HG02759 (cell line): ENCODE measurements around the gene ZNF782.
"Not testable (repeated sequence)": the region's sequence is repeated elsewhere in the genome, so short reads cannot be mapped to it uniquely, and the experiment has no call there.

Experiments used
- ATAC-seq: cut with Tn5 transposase; IDR thresholded peaks from one replicate; pipeline ENCODE4 v1.9.1; 2021; ENCODE audit warnings: mild to moderate bottlenecking, moderate library complexity; ENCODE audit not compliant: unreplicated experiment

The ZNF782 gene

DNA sequence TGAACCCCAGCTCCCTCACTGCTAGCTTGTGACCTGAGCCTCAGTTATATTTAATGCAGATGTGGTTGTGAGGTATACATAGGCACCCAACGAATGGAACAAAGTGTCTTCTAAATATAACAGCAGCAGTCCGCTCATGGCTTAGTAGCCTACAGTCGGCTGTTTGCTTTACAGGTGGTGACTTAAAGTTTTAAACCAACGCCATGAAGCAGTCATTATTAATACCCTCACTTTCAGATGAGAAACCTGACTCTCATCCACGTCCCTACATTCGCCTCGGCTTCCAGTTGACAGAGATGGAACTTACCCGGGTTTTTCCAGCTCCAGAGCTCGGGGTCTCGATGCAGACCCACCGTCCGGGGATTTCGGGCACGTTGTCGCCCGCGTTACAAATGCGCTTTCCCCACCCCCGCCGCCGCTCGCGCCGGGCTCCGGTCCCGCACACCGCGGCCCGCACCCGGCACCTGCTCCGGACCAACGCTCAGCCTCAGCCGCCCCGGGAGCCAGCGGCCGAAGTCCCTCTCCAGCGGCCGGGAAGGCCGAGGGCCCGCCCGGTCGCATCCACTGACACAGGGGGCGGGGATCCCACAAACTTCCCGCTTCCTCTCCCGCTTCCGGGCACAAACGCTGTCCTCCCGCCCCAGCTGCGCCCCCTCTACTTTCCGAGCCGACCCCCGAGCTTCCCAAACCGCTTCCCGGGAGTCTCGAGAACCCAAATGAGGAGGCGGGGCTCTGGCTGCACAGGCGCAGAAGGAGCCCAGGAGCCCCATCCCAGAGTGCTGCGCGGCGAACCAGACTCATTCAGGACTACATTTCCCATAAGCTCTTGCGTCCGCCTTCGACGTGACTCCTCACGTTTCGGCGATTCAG is at the start of gene ZNF782:
Gene ZNF782 (minus strand): TSS at position 734 of the 870 bp plus-strand sequence. CDS start 2,553 bp downstream, outside the sequence.
- ATAC-seq, result peak; percentile 91

DNA sequence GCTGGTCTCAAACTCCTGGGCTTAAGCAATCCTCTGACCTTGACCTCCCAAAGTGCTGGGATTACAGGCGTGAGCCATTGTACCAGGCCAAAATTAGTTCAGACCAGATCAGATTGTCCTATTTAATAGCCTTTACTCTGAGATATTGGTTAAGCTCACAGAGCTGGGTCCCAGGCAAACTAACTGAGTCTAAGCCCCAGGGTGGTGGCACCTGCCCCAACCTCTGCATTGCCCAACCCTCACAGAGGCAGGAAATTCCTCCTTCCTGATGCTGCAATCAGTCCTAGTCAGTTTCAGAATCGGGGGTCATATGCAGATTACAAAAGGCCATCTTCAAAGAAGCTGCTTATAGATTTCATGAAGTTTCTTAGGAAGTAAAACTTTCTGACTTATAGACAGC is 45.7 kb upstream of the ZNF782 start:
- ATAC-seq, result not testable (repeated sequence)

- no peak for ATAC-seq
These were observed 37.8 kb upstream of the ZNF782 start for GRCh38 chr9:96892131-96892530.

DNA sequence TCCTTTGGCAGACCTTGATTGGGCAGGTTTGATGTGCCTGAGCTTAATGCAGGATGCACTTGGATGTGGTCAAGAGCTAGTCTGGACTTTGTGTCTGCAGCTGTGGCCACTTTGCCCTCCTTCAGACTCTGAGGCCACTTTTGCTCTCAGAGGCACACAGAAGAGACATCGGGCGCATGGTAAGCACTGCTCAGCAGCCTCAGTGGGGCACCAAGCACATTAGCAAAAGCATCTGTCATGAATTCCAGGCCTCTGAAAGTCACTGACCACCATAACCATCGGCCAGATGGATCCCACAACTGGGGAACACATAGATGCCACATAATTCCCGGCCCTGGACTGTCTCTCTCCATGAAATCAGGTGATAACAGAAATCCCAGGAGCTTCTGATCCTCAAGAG is 34.3 kb upstream of the ZNF782 start:
- ATAC-seq, result no peak

- ATAC-seq, result no peak
These were observed 31.1 kb upstream of the ZNF782 start for GRCh38 chr9:96885424-96885823.

GRCh38 chr9:96884443-96884842 is 30.1 kb upstream of the ZNF782 start:
- no peak for ATAC-seq

- no peak for ATAC-seq
These were observed 29.6 kb upstream of the ZNF782 start for GRCh38 chr9:96883922-96884321.

DNA sequence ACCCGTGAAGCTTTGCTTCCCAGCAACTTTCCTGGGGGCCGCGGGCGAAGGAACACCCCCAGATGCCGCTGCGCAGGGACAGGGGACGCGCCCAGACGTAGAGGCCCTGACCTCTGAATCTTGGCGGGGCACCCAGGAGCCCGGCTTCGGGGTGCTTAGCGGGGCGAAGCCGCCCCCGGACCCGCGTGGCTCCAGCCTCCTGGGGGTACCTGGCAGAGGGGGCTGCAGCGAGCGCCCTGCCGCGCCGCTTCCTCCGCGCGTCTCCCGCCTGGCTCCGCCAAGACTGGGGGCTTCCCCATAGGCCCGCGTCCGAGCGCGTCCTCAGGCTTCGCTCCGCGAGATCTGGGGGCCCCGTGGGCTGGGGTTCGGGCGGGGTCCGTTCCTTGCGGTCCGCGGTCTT is 23.0 kb upstream of the ZNF782 start:
- ATAC-seq, result no peak

- ATAC-seq, result peak; percentile 51
These were observed 21.3 kb upstream of the ZNF782 start for GRCh38 chr9:96875461-96876142.

DNA sequence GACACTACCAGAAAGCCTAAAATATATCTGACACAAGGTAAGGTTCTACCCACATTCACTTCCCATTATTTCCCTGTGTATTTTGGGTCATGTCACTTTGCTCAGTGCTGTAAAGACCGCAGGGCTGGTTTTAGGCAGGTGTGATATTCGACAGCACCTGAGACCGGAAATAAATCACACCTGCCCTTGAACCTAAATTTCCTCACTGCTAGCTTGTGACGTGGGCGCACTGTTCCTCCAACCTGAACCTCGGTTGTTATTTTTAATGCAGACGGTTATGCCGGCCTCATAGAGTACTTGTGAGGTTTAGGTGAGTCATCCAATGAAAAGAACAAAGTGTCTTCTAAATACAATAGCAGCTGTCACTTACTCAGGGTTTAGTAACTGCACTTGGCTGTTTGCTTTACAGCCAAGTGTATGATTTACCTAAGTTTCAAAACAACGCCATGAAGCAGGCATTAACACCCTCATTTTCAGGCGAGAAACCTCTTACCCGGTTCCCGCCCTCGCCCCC is 20.7 kb upstream of the ZNF782 start:
- ATAC-seq, result peak; percentile 70

- ATAC-seq, result no peak
These were observed 20.0 kb upstream of the ZNF782 start for GRCh38 chr9:96874201-96874785.

DNA sequence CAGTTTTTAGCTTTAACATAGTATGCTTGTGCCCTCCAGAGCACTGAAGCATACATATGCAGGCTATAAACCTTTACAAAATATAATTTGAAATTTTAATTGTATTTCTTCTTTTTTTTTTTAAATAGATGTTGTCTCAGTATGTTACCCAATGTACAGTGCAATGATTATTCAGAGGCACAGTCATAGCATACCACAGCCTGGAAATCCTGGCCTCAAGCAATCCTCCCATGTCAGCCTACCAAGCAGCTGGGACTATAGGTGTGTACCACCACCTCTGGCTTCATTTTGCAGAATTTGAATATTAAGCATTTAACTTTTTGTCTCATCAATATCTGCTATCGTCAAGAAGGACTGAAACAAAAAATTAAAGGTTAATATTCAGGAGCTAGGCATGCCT is 16.9 kb upstream of the ZNF782 start:
- ATAC-seq, result no peak

- ATAC-seq, result no peak
These were observed 14.4 kb upstream of the ZNF782 start for GRCh38 chr9:96868709-96869108.

GRCh38 chr9:96867079-96867804 is 12.9 kb upstream of the ZNF782 start:
- ATAC-seq, result no peak

DNA sequence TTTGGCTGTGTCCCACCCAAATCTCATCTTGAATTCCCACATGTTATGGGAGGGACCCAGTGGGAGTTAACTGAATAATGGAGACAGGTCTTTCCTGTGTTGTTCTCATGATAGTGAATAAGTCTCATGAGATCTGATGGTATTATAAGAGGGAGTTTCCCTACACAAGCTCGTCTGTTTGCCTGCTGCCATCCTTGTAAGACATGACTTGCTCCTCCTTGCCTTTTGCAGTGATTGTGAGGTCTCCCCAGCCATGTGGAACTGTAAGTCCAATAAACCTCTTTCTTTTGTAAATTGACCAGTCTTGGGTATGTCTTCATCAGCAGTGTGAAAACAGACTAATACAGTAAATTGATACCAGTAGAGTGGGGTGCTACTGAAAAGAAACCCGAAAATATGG is 10.9 kb upstream of the ZNF782 start:
- ATAC-seq, result not testable (repeated sequence)

- ATAC-seq, result no peak
These were observed 5.3 kb upstream of the ZNF782 start for GRCh38 chr9:96859461-96860198.

GRCh38 chr9:96858670-96859069 is 4.4 kb upstream of the ZNF782 start:
- ATAC-seq, result no peak

DNA sequence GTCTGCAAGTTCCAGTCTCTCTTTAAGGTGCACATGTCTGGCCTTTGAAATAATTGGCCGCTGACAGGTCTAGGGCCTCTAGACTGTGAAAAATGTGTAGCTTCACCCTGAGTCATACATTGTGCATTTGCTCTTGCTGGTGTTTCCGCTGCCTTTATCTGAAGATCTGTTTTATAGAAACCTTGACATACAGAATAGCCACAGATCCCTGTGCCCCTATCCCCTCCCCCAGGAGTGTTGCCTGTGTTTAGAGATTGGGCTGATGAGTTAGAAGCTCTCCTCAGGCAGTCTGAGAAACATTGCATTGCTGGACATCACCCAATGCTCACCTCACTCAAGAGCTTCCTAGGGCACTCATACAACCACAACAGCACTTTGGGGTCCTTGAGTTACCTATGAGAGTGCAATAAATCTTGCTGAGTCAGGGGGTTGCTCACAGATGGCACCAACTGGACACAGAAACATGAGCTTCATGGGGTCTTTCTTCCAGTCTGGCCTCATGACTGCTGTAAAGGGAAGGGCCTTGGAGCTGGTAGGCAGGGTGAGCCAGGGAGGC is 3.8 kb upstream of the ZNF782 start:
- no peak for ATAC-seq

DNA sequence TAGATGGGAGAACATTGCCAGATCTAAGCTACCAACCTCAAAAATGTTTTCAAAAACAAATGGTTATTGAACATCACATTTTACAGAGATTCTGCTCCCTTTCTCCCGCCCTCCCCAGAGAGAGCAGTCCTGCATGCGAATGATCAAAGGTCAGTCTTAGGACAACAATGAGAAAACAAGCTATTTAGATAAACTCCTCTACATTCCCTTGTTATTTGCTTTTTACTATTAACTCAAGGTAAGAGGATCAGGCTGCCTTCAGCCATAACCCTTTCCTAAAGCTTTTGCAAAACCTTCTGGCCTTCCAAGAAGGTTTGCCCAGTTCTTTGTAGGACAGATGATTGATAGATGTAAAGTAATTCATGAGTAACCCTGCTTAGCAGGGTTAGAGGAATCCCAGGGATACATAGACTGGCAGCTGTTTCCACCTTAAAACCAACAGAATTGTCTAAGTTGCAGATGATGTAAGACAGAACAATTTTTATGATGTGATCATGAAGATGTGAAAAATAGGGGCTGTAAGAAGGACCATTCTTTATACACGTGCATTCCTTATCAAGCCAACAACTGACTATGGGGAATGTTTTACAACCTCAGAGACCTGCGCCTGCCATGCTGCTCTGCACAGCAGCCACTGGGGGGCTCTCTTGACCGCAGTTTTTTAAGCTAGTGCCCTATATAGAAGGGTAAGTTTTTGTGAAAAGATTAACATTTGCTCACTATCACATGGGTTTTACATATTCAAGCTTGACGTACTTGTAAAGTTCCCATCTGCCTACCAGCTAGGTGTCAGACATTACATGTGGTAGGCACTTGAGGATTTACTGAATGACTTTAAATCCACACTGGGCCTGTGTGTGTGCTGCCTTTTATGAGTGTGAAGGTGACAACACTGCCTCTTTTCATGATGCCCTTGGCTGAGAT is 2.3 kb upstream of the ZNF782 start:
- ATAC-seq, result peak; percentile 56
